ENCODE measurements around the gene FMO2.

Gene FMO2

GRCh38 chr1:171185091-171185490 lies at the start of gene FMO2:
FMO2 (plus strand) TSS chr1:171185300; CDS start chr1:171185714, 414 bp downstream.
- no peak for DNase-seq (ENCODE audit: low spot score)

GRCh38 chr1:171137580-171137979 lies 47.5 kb upstream of the FMO2 start:
- no peak for DNase-seq (ENCODE audit: low spot score)

GRCh38 chr1:171138980-171139379 lies 46.1 kb upstream of the FMO2 start:
- no peak for DNase-seq (ENCODE audit: low spot score)

DNA sequence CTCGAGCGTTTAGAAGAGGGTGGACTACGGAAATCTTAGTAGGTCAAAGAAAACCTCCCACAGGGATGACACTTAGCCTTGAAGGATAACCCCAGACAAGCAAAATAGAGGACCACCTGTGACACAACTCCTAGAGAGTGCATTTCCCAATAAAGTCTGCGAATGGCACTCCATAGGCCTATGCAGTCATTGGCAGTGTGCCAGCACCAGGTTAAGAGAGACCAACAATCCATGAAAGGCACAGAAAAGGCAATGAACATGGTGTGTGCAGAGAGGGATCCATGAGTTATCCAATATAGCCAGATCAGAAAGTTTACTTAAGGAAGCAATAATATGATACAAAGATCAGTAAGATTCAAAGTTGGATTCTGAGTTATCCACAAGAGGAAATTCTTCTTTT lies 45.2 kb upstream of the FMO2 start:
- DNase-seq (ENCODE audit: low spot score), result no peak

DNA sequence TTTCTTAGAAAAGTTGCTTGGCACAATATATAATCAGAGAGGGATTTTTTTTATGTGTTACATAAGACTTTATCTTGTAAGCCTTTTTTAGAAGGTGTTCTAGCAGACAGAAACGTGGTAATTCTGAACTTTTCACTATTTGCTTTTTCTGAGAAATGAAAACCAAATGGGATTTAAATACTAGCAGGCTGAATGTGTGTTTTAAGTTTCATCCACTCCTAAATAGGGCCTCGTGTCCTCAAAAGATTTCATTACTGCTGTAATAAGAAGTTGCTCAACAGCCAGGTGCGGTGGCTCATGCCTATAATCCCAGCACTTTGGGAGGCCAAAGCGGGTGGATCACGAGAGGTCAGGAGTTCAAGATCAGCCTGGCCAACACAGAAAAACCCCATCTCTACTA lies 44.7 kb upstream of the FMO2 start:
- no peak for DNase-seq (ENCODE audit: low spot score)

DNA sequence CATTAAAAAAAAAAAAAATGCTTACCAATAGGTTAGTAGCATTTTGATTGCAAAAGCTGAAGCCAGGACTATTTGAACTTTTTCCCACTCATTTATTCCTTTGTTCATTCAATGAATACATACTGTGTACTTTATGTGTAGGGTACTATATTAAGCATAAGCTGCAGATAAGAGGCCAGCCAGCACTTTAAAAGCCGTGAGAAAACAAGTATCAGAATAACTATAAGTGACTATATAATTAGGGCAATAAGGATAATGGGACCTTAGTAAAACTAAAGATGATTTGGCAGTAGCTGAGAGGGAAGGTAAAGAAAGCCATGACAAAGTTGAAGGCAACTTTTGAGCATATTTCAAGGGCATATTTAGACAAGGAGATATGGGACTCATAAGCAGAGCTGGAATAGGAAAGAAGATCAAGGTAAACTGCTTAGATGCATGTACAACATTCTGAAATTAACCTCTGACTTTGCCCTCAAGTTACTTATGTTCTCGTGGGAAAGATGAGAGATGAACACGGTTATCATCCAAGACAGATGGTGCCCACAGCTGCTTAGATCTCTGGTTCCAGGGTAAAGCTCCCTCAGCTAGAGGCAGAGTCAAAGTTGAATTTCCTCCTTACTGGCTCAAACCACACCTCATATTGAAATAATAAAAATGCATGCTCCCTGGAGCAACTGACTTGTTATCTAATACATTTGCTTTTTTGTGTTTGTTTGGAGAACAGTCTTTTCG lies 44.0 kb upstream of the FMO2 start:
- DNase-seq (ENCODE audit: low spot score), result no peak

DNA sequence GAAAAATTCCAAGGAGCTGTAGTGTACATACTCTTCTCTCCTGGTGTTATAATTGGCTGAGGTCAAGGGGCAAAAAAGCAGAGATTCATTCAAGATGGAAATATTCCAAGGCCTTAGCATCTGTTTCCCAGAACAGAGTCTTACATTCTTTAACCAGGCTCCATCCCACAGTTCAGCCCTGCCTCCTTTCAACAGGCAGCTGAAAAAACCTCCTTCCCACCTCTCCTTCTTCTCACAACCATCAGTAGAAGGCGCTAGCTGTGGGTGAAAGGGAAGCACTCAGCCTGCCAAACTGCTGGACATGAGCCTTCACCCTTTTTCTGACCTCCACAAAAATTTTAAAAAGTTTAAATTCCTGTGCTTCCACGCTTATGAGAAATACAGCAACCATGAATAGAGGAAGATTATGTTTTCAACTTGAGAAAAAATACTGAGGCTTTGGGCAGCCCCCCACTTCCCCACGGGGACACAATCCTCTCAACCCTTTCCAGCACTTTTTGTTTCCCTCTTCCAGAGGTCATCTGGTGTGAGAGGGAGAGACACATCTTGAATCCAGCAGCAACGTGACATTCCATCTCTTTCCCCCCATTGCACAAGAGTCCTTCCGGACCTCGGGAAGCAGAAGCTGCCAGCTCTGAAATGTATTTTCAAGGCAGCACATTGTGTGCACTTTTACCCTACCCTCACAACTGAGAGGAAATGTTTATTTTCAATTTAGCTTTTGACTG lies 43.2 kb upstream of the FMO2 start:
- no peak for DNase-seq (ENCODE audit: low spot score)

DNA sequence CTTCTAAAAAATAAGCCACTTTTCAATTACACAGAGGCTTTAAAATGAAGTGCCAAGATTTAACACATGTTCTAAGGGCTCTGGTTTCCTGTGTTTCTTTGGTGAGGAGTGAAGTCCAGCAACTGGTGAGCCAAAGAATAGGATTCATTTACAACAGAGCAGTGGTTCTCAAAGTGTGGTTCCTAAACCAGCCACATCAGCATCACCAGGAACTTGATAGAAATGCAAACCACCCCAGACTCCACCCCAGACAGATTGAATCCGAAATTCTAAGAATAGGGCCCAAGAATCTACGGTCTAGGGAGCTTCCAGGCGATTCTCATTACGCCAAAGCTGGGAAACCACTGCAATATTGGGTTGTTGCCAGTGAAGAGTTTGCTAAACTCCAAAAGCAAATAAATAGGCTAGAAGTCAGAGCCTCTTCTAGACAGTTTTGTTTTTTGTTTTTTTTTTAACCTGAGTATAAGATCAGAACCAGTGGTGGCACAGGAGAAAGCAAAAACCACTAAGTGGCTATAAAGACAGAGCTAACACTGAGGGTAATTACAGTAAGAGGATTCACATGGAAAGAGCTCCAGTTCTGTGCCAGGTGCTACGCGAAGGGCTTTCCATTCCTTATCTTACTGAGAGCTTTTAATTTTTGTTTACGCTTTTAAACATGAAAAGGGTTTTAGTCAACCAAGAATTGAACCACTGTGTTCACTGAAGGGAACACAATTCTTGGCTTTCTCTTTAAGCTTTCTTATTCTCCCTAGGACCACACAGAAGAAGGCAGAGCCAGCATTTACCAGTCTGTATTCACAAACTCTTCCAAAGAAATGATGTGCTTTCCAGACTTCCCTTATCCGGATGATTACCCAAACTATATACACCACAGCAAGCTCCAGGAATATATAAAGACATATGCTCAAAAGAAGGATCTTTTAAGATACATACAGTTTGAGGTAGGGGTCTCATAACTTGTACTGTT lies 42.4 kb upstream of the FMO2 start:
- peak; percentile 62 for DNase-seq (ENCODE audit: low spot score)

DNA sequence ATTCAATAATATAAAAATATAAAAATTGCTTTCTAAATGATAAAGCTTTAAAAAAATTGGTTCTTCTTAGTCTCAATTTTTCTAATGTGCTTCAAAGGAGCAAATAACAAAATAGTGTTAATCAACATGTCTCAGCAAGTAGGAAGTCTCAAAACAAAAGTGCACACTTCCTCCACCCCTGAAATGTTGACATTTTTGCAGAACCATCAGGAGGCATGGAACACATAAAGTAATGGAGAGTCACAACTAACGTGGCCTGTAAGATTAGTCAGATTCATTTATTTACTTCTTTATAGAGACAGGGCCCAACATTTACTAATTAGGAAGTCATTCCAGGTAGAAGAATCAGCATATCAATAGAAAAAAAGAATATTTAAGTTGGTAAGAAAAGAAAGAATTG lies 34.9 kb upstream of the FMO2 start:
- DNase-seq (ENCODE audit: low spot score), result no peak

DNA sequence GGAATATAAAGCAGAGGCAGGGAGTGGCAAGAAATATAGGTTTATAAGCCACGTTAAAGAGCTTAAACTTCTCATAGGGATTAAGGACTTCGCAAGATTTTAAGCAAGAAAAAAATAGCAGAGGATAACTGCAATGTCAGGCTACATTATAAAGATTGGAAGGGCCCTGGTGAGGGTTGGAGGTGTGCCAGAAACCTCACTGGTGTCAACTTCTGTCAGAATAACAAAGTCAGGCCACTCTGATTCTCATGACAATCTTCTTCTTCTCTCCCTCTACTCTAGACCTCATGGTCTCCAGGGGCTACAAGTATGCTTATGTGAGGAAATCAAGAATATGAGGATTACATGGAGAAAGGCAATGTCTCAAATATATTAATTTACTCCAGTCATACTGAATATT lies 32.6 kb upstream of the FMO2 start:
- peak; percentile 51 for DNase-seq (ENCODE audit: low spot score)

DNA sequence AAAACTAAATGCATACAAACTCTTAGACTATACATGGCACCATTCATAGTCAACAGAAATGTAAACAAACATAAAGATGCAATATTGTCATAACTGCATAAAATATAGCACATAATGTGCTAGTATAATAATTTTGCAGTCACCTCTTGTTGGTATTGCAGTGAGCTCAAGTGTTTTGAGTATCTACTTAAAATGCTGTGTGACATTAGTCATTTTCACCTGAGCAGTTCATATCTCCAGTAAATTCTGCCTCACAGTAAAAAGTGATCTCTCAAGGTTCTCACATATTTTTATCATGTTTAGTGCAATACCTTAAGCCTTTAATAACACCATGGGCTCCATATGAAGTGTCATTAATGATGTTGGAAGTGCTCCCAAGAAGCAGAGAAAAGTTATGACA lies 29.6 kb upstream of the FMO2 start:
- DNase-seq (ENCODE audit: low spot score), result no peak

GRCh38 chr1:171158096-171158495 lies 27.0 kb upstream of the FMO2 start:
- no peak for DNase-seq (ENCODE audit: low spot score)

DNA sequence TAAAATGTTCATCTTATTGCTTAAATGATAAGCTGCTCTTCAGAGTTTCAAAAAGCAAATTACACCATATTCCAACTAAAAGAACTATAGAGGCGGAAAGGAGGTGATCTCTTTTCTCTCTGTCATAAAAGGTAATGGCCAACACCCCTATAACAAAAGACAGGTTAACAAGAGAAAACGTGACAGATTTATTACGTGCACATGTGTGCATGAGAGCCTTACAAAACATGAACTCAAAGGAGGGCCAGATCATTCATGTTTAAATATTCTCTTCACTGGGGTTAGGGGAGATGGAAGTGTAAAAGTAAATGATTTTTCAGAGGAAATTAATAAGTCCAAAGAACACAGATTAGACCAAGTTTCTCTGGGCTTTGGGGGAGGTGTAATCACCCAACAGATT lies 26.5 kb upstream of the FMO2 start:
- no peak for DNase-seq (ENCODE audit: low spot score)

- DNase-seq (ENCODE audit: low spot score), result no peak
Observed at GRCh38 chr1:171159148-171159547, 26.0 kb upstream of the FMO2 start.

- DNase-seq (ENCODE audit: low spot score), result no peak
Observed at GRCh38 chr1:171160211-171160610, 24.9 kb upstream of the FMO2 start.

GRCh38 chr1:171160639-171161354 lies 24.3 kb upstream of the FMO2 start:
- no peak for DNase-seq (ENCODE audit: low spot score)

DNA sequence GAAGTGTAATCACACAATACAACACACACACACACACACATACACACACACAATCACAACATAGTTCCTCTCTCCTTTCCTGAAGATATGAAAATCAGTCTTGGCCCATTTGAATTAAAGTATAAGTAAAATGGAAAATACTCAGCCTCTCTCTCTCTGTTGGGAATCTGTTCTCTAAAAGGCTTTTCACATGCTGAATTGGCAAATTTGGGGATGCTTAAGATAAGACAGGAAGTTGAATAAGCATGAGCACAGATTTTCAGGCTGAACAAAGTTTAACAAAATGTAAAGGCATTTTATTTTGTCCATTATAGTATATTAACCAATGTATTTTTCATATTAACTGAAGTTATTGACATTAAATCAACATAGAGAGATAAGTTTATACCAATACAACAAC lies 23.7 kb upstream of the FMO2 start:
- DNase-seq (ENCODE audit: low spot score), result no peak

DNA sequence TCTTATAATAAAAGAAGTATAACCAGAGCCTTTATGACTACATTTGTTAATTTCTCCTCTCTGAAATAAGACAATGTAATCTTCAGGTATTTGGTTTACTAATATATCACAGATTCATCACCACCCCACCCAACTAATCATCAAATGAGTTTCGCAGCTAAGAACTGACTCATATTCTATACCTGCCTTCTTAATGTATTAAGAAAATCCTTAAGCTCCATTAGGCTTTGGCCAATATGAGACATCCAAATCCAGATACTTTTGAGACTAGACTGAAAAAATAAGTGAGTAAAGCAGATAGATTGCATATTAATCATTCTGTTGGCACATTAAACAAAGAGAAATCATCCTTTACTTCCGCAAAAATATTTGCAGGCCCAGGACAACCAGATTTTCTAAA lies 18.7 kb upstream of the FMO2 start:
- DNase-seq (ENCODE audit: low spot score), result peak; percentile 28

- DNase-seq (ENCODE audit: low spot score), result no peak
Observed at GRCh38 chr1:171167785-171168184, 17.3 kb upstream of the FMO2 start.

DNA sequence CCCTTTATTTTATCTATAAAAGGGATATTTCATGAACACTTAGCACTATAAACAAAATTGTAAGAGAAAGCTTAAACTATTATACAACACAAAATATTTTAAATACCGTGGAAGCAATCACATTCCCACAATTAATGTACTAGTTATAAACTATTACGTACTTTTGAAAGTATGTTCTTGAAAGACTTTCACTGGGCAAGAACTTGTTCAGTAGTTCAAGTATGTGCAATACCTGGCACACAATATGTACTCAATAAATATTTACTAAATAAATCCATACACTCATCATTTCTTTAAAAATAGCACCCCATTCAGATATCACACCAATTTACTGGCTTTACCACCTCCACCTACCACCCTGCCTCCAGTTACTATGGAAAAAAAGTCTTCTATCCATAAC lies 12.6 kb upstream of the FMO2 start:
- DNase-seq (ENCODE audit: low spot score), result no peak

DNA sequence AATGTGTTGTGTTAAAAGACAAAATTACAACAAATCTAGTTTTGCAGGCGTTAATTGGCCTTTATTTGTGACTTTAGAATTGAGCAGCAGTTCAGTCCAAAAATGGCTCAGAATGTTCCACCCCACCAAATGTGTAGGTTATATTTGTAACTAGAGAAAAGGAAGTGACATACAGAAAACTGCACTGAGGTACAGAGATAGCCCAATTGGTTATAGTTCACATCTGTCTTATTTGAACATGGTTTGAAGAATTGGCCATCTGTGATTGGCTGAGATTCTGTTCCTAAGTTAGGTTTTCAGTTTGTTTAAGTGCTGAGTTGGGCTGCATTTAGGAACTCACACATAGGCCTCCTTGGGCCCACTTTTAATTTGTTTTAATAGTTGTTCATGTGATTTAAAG lies 12.0 kb upstream of the FMO2 start:
- DNase-seq (ENCODE audit: low spot score), result no peak
